Subcutaneous abdominal adipose tissue (tissue), 5 donors: ENCODE results near the gene GCLM.
A peak's percentile ranks its signal among the peaks of the same experiment; 100 is the strongest.
"Not testable (repeated sequence)": the region's sequence is repeated elsewhere in the genome, so short reads cannot be mapped to it uniquely, and the experiment has no call there.

Source experiments
- H3K27ac ChIP-seq: one replicate; pipeline ENCODE4 v1.7.0; 2013; ENCODE audit warnings: low read depth, mild to moderate bottlenecking, inconsistent platforms, low read length, moderate library complexity
- H3K27me3 ChIP-seq, 5 donors: one replicate each; pipeline ENCODE4 v1.7.0; 2013; ENCODE audit warnings: low read length in 5 of 5, inconsistent platforms in 1 of 5; ENCODE audit not compliant: control insufficient read depth in 5 of 5, insufficient read depth in 4 of 5
- H3K36me3 ChIP-seq, 5 donors: one replicate each; pipeline ENCODE4 v1.7.0; 2013; ENCODE audit warnings: low read length in 5 of 5; ENCODE audit not compliant: control insufficient read depth in 5 of 5, insufficient read depth in 5 of 5
- H3K4me1 ChIP-seq, 5 donors: one replicate each; pipeline ENCODE4 v1.7.0; 2013; ENCODE audit warnings: low read length in 5 of 5, mild to moderate bottlenecking in 3 of 5, moderate library complexity in 1 of 5; ENCODE audit not compliant: control insufficient read depth in 5 of 5, insufficient read depth in 5 of 5
- H3K4me3 ChIP-seq, 5 donors: one replicate each; pipeline ENCODE4 v1.7.0; 2013; ENCODE audit warnings: low read length in 5 of 5, low read depth in 1 of 5
- H3K9ac ChIP-seq, 5 donors: one replicate each; pipeline ENCODE4 v1.7.0; 2013; ENCODE audit warnings: low read length in 5 of 5, mild to moderate bottlenecking in 4 of 5, moderate library complexity in 3 of 5
- H3K9me3 ChIP-seq, 5 donors: one replicate each; pipeline ENCODE4 v1.7.0; 2013; ENCODE audit warnings: low read length in 5 of 5; ENCODE audit not compliant: control insufficient read depth in 5 of 5
- donor health status: healthy.
- donor health status: healthy.
- donor health status: healthy.
- donor health status: healthy.
- donor health status: healthy.

Gene GCLM

GRCh38 chr1:93871366-93871765 is 37.9 kb downstream of the GCLM start:
- Histone ChIP-seq H3K9ac (peak overlapping the region in 1 of 5 donors; percentile 14), H3K27me3 (no peaks in the 10 kb centered on the region), H3K9me3 (no peaks in the 10 kb centered on the region), H3K36me3 (peaks cover 65 to 77% (median 70%) of the 10 kb centered on the region in 5 donors), H3K4me3 (no peak overlapping the region), H3K27ac (no peak overlapping the region), H3K4me1 (peaks cover 0 to 5% (median 4%) of the 10 kb centered on the region in 5 donors)

GRCh38 chr1:93869653-93870052 is 39.6 kb downstream of the GCLM start:
- peaks cover 49 to 63% (median 57%) of the 10 kb centered on the region in 5 donors for H3K36me3 ChIP-seq

DNA sequence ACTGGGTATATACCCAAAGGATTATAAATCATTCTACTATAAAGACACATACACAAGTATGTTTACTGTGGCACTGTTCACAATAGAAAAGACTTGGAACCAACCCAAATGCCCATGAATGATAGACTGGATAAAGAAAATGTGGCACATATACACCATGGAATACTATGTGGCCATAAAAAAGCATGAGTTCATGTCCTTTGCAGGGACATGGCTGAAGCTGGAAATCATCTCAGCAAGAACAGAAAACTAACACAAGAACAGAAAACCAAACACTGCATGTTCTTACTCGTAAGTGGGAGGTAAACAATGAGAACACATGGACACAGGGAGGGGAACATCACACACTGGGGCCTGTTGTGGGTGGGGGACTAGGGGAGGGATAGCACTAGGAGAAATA is 40.7 kb downstream of the GCLM start:
- not testable (repeated sequence) for H3K9ac ChIP-seq, H3K9me3 ChIP-seq, H3K4me3 ChIP-seq, H3K27ac ChIP-seq, H3K27me3 ChIP-seq, H3K4me1 ChIP-seq
- H3K36me3 ChIP-seq, result peaks cover 37 to 52% (median 46%) of the 10 kb centered on the region in 5 donors

More at GRCh38 chr1:93869653-93870052, 39.6 kb downstream of the GCLM start:
- Histone ChIP-seq H3K4me3 (no peak overlapping the region), H3K9me3 (no peaks in the 10 kb centered on the region), H3K4me1 (no peaks in the 10 kb centered on the region), H3K27ac (no peak overlapping the region), H3K27me3 (no peaks in the 10 kb centered on the region), H3K9ac (no peak overlapping the region)

DNA sequence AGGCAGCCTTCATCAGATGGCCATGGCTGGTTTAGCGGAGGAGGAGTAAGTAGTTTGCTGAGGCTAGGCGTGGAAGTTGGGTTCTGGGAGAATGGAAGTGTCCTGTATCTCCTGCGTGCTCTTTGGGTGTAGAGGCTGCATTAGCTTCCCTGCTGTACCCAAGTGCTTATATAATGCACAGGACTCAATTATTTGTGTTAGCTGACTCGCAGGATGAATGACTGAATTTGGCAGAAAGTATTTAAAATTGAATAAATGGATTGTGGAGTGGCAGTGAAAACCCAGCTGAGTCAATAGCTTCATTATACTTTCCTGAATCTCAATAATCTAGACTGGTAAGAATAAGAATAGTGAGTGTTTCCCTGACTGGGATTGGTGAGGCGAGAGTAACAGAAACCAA is 44.0 kb downstream of the GCLM start:
- peaks cover 15 to 21% (median 16%) of the 10 kb centered on the region in 5 donors for H3K36me3 ChIP-seq
- H3K4me1 ChIP-seq, result no peaks in the 10 kb centered on the region
- H3K9ac ChIP-seq, result no peak overlapping the region
- no peak overlapping the region for H3K27ac ChIP-seq
- no peak overlapping the region for H3K4me3 ChIP-seq
- no peaks in the 10 kb centered on the region for H3K9me3 ChIP-seq
- no peaks in the 10 kb centered on the region for H3K27me3 ChIP-seq

GRCh38 chr1:93864175-93864574 is 45.1 kb downstream of the GCLM start:
- Histone ChIP-seq H3K9me3 (no peaks in the 10 kb centered on the region), H3K27me3 (no peaks in the 10 kb centered on the region), H3K4me1 (no peaks in the 10 kb centered on the region), H3K36me3 (peaks cover 4 to 10% (median 6%) of the 10 kb centered on the region in 5 donors), H3K27ac (no peak overlapping the region), H3K4me3 (no peak overlapping the region), H3K9ac (no peak overlapping the region)

- not testable (repeated sequence) for H3K27ac ChIP-seq, H3K4me3 ChIP-seq, H3K27me3 ChIP-seq, H3K9me3 ChIP-seq, H3K9ac ChIP-seq, H3K4me1 ChIP-seq, H3K36me3 ChIP-seq
Measured at GRCh38 chr1:93857653-93858052, 51.6 kb downstream of the GCLM start.

- H3K27ac ChIP-seq, H3K9me3 ChIP-seq, H3K4me3 ChIP-seq, H3K27me3 ChIP-seq, H3K9ac ChIP-seq, H3K4me1 ChIP-seq, H3K36me3 ChIP-seq: not testable (repeated sequence)
Measured at GRCh38 chr1:93855983-93856382, 53.2 kb downstream of the GCLM start.

- Histone ChIP-seq H3K36me3 (no peaks in the 10 kb centered on the region), H3K27ac (no peak overlapping the region), H3K9me3 (no peaks in the 10 kb centered on the region), H3K27me3 (no peaks in the 10 kb centered on the region), H3K4me3 (no peak overlapping the region), H3K9ac (no peak overlapping the region), H3K4me1 (peaks cover 0 to 3% (median 0%) of the 10 kb centered on the region in 5 donors)
Measured at GRCh38 chr1:93853940-93854339, 55.3 kb downstream of the GCLM start.

GRCh38 chr1:93851878-93852277 is 57.4 kb downstream of the GCLM start:
- no peaks in the 10 kb centered on the region for H3K27me3 ChIP-seq
- H3K4me1 ChIP-seq, result peaks cover 2 to 11% (median 6%) of the 10 kb centered on the region in 5 donors
- no peaks in the 10 kb centered on the region for H3K9me3 ChIP-seq
- H3K9ac ChIP-seq, result no peak overlapping the region
- H3K27ac ChIP-seq, result no peak overlapping the region
- no peak overlapping the region for H3K4me3 ChIP-seq
- no peaks in the 10 kb centered on the region for H3K36me3 ChIP-seq

DNA sequence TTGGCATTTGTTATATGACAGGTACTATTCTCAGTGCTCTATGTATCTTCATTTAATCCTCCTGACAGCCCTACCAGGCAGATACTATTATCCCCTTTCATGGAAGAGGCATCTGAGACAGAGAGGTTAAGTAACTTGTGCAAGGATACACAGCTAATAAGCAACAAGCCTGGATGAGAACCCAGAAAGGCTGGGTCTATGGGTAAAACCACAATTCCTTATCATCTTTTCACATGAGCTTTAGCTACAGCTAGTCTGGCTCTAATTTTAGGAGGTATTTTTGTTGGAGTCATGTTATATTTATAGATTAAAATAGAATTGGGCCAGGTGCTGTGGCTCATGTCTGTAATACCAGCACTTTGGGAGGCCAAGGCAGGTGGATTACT is 57.9 kb downstream of the GCLM start:
- H3K27me3 ChIP-seq, result no peaks in the 10 kb centered on the region
- H3K9ac ChIP-seq, result no peak overlapping the region
- no peak overlapping the region for H3K4me3 ChIP-seq
- no peaks in the 10 kb centered on the region for H3K9me3 ChIP-seq
- H3K36me3 ChIP-seq, result no peaks in the 10 kb centered on the region
- H3K4me1 ChIP-seq, result peaks cover 2 to 11% (median 6%) of the 10 kb centered on the region in 5 donors
- no peak overlapping the region for H3K27ac ChIP-seq
